HepG2 (cell line): ENCODE measurements around the gene SAPCD1. TPM values are rescaled to one million over a fixed set of nuclear protein-coding genes. Genes with fewer than 3 reads are reported as not detected.

ENCODE experiments used
- AHR ChIP-seq: IDR thresholded peaks from 2 replicates; pipeline ENCODE4 v1.6.1; 2018; ENCODE audit warnings: missing genetic modification reagents, missing compliant biosample characterization
- EZH2 ChIP-seq: conservative IDR thresholded peaks from 2 replicates; pipeline ENCODE4 v1.6.1; 2012; ENCODE audit warnings: mild to moderate bottlenecking, low read depth, low read length, moderate library complexity
- HMGXB4 ChIP-seq, 2 experiments: sonication (generic) in 1 of 2; formaldehyde crosslinking in 1 of 2; IDR thresholded peaks; 2 replicates each; pipeline versions ENCODE4 v1.4.0 to v1.6.1; 2018 to 2020; ENCODE audit warnings: missing genetic modification reagents in 2 of 2, borderline replicate concordance in 1 of 2, low read depth in 1 of 2, mild to moderate bottlenecking in 1 of 2, missing biosample characterization in 1 of 2
- HNRNPK ChIP-seq: fragments of 200-400 bp; formaldehyde crosslinking; IDR thresholded peaks from 2 replicates; pipeline ENCODE4 v1.6.1; 2018; ENCODE audit warnings: low read length, low read depth, moderate library complexity, mild to moderate bottlenecking; ENCODE audit not compliant: poor library complexity, severe bottlenecking
- HNRNPLL ChIP-seq: fragments of 200-400 bp; formaldehyde crosslinking; IDR thresholded peaks from 2 replicates; pipeline ENCODE4 v1.6.1; 2017; ENCODE audit warnings: mild to moderate bottlenecking, low read depth, low read length; ENCODE audit not compliant: poor library complexity, severe bottlenecking
- KAT8 ChIP-seq: IDR thresholded peaks from 2 replicates; pipeline ENCODE4 v1.6.1; 2016; ENCODE audit warnings: missing genetic modification reagents, missing compliant biosample characterization
- KDM2A ChIP-seq: sonication (generic); formaldehyde crosslinking; IDR thresholded peaks from 2 replicates; pipeline ENCODE4 v1.4.0; 2020; ENCODE audit warnings: low read depth, missing genetic modification reagents, borderline replicate concordance
- KDM3A ChIP-seq: IDR thresholded peaks from 2 replicates; pipeline ENCODE4 v1.6.1; 2018; ENCODE audit warnings: low read depth, missing compliant biosample characterization
- KDM5B ChIP-seq: sonication (generic); formaldehyde crosslinking; IDR thresholded peaks from 2 replicates; pipeline ENCODE4 v1.4.0; 2020; ENCODE audit warnings: missing genetic modification reagents, mild to moderate bottlenecking, borderline replicate concordance
- MXI1 ChIP-seq: IDR thresholded peaks from 3 replicates; pipeline ENCODE4 v1.6.1; 2012; ENCODE audit warnings: low read depth, low read length, inconsistent platforms, borderline replicate concordance
- MYNN ChIP-seq: sonication (generic); formaldehyde crosslinking; IDR thresholded peaks from 2 replicates; pipeline ENCODE4 v1.4.0; 2020; ENCODE audit warnings: mild to moderate bottlenecking, low read depth, missing genetic modification reagents
- NCOA2 ChIP-seq: sonication (generic); formaldehyde crosslinking; IDR thresholded peaks from 2 replicates; pipeline ENCODE4 v1.8.0; 2022; ENCODE audit warnings: inconsistent platforms
- NRL ChIP-seq: sonication (generic); formaldehyde crosslinking; IDR thresholded peaks from 2 replicates; pipeline ENCODE4 v1.5.0; 2020; ENCODE audit warnings: missing genetic modification reagents, mild to moderate bottlenecking, moderate library complexity, borderline replicate concordance
- RAD21 ChIP-seq: fragments of 450-650 bp; formaldehyde crosslinking; IDR thresholded peaks from 2 replicates; pipeline ENCODE4 v1.5.0; 2020; ENCODE audit warnings: mild to moderate bottlenecking
- RXRB ChIP-seq: IDR thresholded peaks from 2 replicates; pipeline ENCODE4 v1.6.1; 2016; ENCODE audit warnings: borderline replicate concordance, missing genetic modification reagents, missing compliant biosample characterization
- SMC3 ChIP-seq: IDR thresholded peaks from 2 replicates; pipeline ENCODE4 v1.6.1; 2011; ENCODE audit warnings: low read length, improper control_type of control experiment
- SOX5 ChIP-seq: IDR thresholded peaks from 2 replicates; pipeline ENCODE4 v1.6.1; 2016; ENCODE audit warnings: borderline replicate concordance
- THAP9 ChIP-seq: sonication (generic); formaldehyde crosslinking; IDR thresholded peaks from 2 replicates; pipeline ENCODE4; 2020; ENCODE audit warnings: missing genetic modification reagents, mild to moderate bottlenecking, borderline replicate concordance
- TOE1 ChIP-seq: sonication (generic); formaldehyde crosslinking; IDR thresholded peaks from 2 replicates; pipeline ENCODE4 v1.4.0; 2020; ENCODE audit warnings: mild to moderate bottlenecking, missing genetic modification reagents
- XRCC5 ChIP-seq: fragments of 200-400 bp; formaldehyde crosslinking; optimal IDR thresholded peaks from 2 replicates; pipeline ENCODE3; 2017; ENCODE audit warnings: mild to moderate bottlenecking, low read length
- ZGPAT ChIP-seq: IDR thresholded peaks from 2 replicates; pipeline ENCODE4 v1.6.1; 2016; ENCODE audit warnings: mild to moderate bottlenecking
- ZNF17 ChIP-seq: sonication (generic); formaldehyde crosslinking; IDR thresholded peaks from 2 replicates; pipeline ENCODE4 v1.5.0; 2020; ENCODE audit warnings: mild to moderate bottlenecking, missing genetic modification reagents
- ZNF335 ChIP-seq: sonication (generic); formaldehyde crosslinking; IDR thresholded peaks from 2 replicates; pipeline ENCODE4 v1.4.0; 2020; ENCODE audit warnings: missing genetic modification reagents
- ZNF614 ChIP-seq: IDR thresholded peaks from 2 replicates; pipeline ENCODE4 v1.6.1; 2018; ENCODE audit warnings: missing biosample characterization, missing genetic modification reagents, inconsistent platforms, borderline replicate concordance
- polyA plus RNA-seq, 8 experiments: library from polyadenylated mRNA; depleted of rRNA in 3 of 8; stranded (reverse) in 7 of 8; unstranded in 1 of 8; fragments of >200 nt; fragmentation: Illumina TruSeq in 4 of 8; extraction: Trizol in 4 of 8; gene quantifications; 2 replicates each; pipeline versions ENCODE4 v1.2.1 to v1.2.3, GENCODE V29; 2011 to 2016; ENCODE audit warnings: low read depth in 4 of 8, missing spikeins in 1 of 8, mixed read lengths in 1 of 8; ENCODE audit not compliant: insufficient read depth in 1 of 8
- total RNA-seq, 5 experiments: library from RNA; depleted of rRNA; stranded (reverse); fragments of >200 nt; fragmentation: Illumina TruSeq; extraction: Trizol; gene quantifications; 2 replicates each; pipeline ENCODE4 v1.2.3, GENCODE V29; 2016; ENCODE audit warnings: low read depth in 1 of 5

The SAPCD1 gene
- total and polyA plus RNA-seq, 2 of the 13 experiments (the other 11 are each of a cell fraction or from before 2014, with no cell fraction given) = 2.5 to 3.9 TPM

- TF ChIP-seq THAP9 (CRISPR knock-in tag) (peak; percentile 95; the same call in 1 of the 2 replicates), ZNF614 (CRISPR knock-in tag) (peak; percentile 79; the same call in 1 of the 2 replicates), KDM2A (CRISPR knock-in tag) (peak; percentile 68; the same call in 1 of the 2 replicates), XRCC5 (peak; percentile 99), KDM5B (CRISPR knock-in tag) (0 out of 2 replicates have a peak, but pooled peaks have one; percentile 8), ZGPAT (CRISPR knock-in tag) (peak; percentile 50; the same call in 1 of the 2 replicates), EZH2 (0 out of 2 replicates have a peak, but pooled peaks have one; percentile 45), SOX5 (peak; percentile 53; the same call in 1 of the 2 replicates), MXI1 (peak; percentile 55; the same call in 1 of the 3 replicates), NCOA2 (peak; percentile 16; the same call in 1 of the 2 replicates), NRL (CRISPR knock-in tag) (peak; percentile 52; the same call in 1 of the 2 replicates), SMC3 (peak; percentile 34; the same call in 1 of the 2 replicates), ZNF17 (CRISPR knock-in tag) (no peak), AHR (CRISPR knock-in tag) (peak; percentile 66; the same call in 1 of the 2 replicates), RXRB (CRISPR knock-in tag) (peak; percentile 30; the same call in 1 of the 2 replicates), HNRNPLL (peak; percentile 27), KAT8 (CRISPR knock-in tag) (0 out of 2 replicates have a peak, but pooled peaks have one; percentile 26), MYNN (CRISPR knock-in tag) (0 out of 2 replicates have a peak, but pooled peaks have one; percentile 85), RAD21 (CRISPR knock-in tag) (peak; percentile 88), TOE1 (CRISPR knock-in tag) (no peak), HMGXB4 (CRISPR knock-in tag; IDR thresholded peaks at IDR 0.05; ENCODE audit: borderline replicate concordance in 1 of 2, low read depth in 1 of 2) (peak in 1 of 2 experiments; percentile 91; a peak in 2 of 4 replicates), ZNF335 (CRISPR knock-in tag) (peak; percentile 89), HNRNPK (peak; percentile 22), KDM3A (no peak)
These were observed 44.8 kb upstream of the SAPCD1 start (continued) for GRCh38 chr6:31717499-31718222.
